Esophagus squamous epithelium (tissue), 4 donors: Measurements from ENCODE around the gene TMEM145.

Experiments used
- POLR2A ChIP-seq, 4 donors: fragments of 450-650 bp; IDR thresholded peaks; one replicate each; pipeline ENCODE4 v1.6.1; 2017; ENCODE audit warnings: antibody characterized with exemption in 4 of 4, mild to moderate bottlenecking in 4 of 4, moderate library complexity in 3 of 4
- TF ChIP-seq, protein P1 (sequence below), 6 experiments: fragments of 450-650 bp in 4 of 6; fragments of 200-600 bp in 2 of 6; sonication (generic) in 2 of 6; IDR thresholded peaks; one replicate each; pipeline ENCODE4 v1.5.1; 2016 to 2019; ENCODE audit warnings: antibody characterized with exemption in 6 of 6, mild to moderate bottlenecking in 4 of 6, moderate library complexity in 4 of 6

- TF ChIP-seq, protein P1, sequence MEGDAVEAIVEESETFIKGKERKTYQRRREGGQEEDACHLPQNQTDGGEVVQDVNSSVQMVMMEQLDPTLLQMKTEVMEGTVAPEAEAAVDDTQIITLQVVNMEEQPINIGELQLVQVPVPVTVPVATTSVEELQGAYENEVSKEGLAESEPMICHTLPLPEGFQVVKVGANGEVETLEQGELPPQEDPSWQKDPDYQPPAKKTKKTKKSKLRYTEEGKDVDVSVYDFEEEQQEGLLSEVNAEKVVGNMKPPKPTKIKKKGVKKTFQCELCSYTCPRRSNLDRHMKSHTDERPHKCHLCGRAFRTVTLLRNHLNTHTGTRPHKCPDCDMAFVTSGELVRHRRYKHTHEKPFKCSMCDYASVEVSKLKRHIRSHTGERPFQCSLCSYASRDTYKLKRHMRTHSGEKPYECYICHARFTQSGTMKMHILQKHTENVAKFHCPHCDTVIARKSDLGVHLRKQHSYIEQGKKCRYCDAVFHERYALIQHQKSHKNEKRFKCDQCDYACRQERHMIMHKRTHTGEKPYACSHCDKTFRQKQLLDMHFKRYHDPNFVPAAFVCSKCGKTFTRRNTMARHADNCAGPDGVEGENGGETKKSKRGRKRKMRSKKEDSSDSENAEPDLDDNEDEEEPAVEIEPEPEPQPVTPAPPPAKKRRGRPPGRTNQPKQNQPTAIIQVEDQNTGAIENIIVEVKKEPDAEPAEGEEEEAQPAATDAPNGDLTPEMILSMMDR (IDR thresholded peaks at IDR 0.05): no peak
- no peak for TF ChIP-seq POLR2A (IDR thresholded peaks at IDR 0.05)
Observed at GRCh38 chr19:42356686-42357085, 43.6 kb downstream of the TMEM145 start.
